Mammary epithelial cell (primary cell): Measurements from ENCODE around the gene SHISA4.

Experiments
- CTCF ChIP-seq, 2 donors: IDR thresholded peaks in 1 of 2; conservative IDR thresholded peaks in 1 of 2; 2 replicates each; pipeline ENCODE4 v1.5.1; 2011 to 2012; ENCODE audit warnings: inconsistent platforms in 2 of 2, low read length in 2 of 2, mild to moderate bottlenecking in 2 of 2, control low read depth in 1 of 2, low read depth in 1 of 2; ENCODE audit not compliant: insufficient read depth in 1 of 2; ENCODE audit errors: extremely low read depth in 1 of 2
- EZH2 ChIP-seq: IDR thresholded peaks from 2 replicates; pipeline ENCODE4 v1.6.1; 2012; ENCODE audit warnings: low read length, inconsistent platforms, borderline replicate concordance

- TF ChIP-seq CTCF (conservative IDR thresholded peaks at IDR 0.05 in 1 of 2, IDR thresholded peaks at IDR 0.05 in 1 of 2; ENCODE audit: extremely low read depth in 1 of 2, insufficient read depth in 1 of 2, low read depth in 1 of 2, low read length in 2 of 2) (no peak), EZH2 (no peak)
These were observed 48.6 kb upstream of the SHISA4 start for GRCh38 chr1:201840055-201840454.
